HL-60/S4 (cell line): ENCODE results near the gene ZNF670.
"Not testable (repeated sequence)": the region's sequence is repeated elsewhere in the genome, so short reads cannot be mapped to it uniquely, and the experiment has no call there.

Experiments used
- in situ Hi-C: fragments of 300-500 bp; cut with MboI; formaldehyde crosslinking; loops from 2 replicates; pipeline ENCODE4 v1.14.3; 2022; ENCODE audit warnings: low sequenced_read_pairs

ZNF670 gene

DNA sequence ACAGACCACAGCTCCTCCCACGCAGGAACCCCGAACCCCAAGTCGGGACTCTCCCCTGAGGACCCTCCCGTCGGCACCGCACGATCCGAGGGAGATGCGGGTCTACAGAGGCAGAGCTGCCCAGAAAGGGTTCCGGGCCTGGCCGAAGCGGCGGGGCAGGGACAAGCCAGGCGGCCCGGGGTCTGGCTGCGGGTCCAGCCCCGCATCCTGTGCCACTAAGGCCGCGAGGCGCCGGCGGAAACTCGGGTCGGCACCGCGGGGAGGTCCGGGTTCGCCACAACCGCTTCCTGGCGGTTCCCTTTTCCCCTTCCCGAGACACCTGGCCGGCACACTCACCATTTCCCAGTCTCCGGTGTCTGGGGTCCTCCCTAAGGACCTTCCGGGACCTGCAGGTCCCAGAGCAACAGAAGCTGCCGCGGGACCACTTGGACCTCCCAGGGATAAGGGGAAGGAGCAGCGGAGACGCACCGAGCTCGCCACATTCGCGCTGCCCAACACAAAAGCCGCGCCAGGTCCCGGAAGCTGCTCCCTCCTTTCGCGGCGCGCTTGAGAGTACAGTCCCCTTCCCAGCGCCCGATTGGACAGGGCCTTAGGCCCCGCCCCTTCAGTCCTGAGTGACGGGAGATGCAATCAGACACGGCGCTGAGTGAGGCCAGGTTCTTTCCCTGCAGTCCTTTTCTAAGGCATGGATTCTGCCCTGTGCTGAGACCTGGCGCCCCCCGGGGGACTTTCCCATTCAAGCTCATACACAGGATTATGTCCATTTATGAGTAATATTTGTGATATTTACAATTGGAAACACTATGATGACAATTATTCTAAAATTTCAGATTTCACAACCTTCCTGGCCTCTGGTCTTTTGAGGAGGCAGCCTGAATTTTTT is at the start of gene ZNF670:
Gene ZNF670, minus strand, starts transcription at position 554 of the 883 bp plus-strand sequence. Its CDS starts 215 bp downstream, at position 339.
- in situ Hi-C loops = no loop called here

DNA sequence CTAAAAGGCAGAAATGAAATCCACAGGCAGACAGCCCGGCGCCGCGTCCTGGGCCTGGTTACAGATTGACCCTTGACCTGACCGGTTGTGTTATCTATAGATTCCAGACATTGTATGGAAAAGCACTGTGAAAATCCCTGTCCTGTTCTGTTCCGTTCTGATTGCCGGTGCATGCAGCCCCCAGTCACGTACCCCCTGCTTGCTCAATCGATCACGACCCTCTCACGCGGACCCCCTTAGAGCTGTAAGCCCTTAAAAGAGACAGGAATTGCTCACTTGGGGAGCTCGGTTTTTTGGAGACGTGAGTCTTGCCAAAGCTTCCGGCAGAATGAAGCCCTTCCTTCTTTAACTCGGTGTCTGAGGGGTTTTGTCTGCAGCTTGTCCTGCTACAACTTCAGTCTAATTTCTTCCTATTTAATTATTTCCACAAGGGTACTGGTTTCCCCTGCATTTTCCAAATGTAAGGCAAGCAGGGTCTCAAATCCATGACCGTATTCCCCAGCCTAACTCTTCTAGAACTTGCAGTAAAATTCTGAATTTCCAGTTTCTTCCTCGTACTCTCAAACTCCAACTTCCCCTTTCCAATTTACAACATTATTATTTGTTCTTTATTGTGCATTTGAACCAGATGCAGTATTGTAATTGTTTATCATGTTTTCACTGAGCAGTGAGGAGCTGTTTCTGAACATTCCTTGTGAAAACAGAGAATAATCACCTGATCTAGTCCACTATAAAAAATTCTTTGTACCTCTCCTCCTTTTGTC is 49.1 kb upstream of the ZNF670 start:
- in situ Hi-C loops = not testable (repeated sequence)

DNA sequence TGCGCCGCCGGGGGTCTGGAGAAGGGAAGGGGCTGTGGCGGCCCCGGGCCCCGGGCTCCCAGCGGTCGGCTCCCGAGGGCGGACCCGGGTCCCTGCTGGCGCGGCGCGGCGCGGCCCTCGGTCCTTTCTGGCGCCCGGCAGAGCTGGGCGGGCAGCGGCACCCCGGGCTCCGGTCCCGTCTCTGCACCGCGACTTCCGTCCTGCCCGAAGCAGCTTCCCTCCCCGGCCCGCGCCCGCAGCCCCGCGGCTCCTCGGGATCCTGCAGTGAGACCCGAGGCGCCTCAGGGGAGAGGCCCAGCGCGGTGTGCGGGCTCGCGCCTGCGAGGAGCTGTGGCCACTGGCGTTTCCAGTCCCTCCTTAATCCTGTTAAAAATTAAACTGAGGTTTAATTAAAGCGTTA is 48.0 kb upstream of the ZNF670 start:
- in situ Hi-C loops = not testable (repeated sequence)

DNA sequence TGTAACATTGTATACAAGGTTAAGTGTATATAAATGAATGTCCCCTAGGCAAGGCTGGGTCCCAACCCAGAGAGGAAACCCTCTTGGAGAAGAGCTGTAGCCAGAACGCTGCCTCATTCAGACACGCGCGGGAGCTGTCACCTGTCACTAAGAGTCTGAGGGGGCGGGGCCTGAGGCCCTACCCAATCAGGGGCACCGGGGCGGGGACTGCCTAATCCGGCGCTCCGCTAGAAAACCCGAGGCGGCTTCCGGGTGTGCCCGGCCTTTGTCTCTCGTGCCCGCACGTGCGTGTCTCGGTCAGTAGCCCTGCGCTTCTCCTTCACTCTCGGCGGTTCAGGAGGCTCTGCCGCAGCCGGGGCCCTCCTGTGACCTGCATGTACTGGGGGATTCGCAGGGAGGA is 47.6 kb upstream of the ZNF670 start:
- in situ Hi-C loops = not testable (repeated sequence)

DNA sequence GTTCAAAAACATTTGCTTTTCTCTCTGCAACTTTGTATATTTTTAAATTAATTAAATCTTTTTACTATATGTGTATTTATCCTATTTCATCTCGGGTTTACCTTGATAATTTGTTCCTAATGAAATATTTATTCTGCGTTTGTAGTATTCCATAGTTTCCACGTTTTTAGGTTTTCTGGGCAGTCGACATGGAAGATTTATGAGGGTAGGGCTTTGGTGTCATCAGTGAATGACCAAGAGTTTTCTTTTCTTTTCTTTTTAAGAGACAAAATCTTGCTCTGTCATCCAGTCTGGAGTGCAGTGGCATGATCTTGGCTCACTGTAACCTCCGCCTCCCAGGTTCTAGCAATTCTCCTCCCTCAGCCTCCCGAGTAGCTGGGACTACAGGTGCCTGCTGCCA is 42.8 kb upstream of the ZNF670 start:
- in situ Hi-C loops = no loop called here

DNA sequence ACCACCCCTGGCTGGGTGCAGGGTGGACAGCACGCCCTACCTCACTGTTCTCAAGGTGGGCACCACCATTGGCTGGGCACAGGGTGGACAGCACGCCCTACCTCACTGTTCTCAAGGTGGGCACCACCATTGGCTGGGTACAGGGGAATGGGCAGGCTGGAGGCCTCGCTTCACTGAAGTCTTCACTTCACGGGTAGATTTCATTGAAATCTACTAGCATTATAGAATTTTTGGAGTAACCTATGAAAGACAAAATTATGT is 41.7 kb upstream of the ZNF670 start:
- in situ Hi-C loops = not testable (repeated sequence)

DNA sequence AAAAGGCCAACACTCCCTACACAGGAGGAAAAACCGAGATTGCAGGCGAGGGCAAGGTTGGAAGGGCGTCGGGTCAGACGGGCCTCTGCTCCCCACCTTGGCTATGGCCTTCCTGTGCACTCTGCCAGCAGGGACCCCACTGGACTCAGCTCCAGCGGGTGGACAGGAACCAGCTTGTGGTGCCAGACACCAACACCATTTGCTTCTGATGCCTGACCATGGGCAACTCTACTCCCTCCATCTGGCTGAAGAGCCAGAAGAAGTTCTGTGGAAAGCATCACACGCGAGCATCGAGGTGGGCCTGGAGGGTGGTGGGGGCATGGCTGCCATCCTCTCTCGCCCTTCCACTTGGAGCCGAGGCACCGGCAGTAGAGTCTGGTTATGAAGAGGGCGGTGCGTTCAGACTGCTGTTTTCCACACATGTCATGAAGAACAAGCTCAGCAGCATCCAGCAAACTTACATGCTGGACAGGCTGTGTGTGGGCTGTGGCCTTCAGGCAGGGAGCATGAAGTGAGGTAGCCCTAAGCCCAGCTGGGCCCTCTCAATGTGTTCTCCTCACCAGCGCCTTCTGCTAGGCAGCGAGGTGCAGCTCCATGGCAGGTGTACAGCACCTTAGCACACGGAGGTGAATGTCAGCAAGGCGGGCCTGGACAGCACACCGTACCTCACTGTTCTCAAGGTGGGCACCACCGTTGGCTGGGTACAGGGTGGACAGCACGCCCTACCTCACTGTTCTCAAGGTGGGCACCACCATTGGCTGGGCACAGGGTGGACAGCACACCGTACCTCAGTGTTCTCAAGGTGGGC is 41.2 kb upstream of the ZNF670 start:
- in situ Hi-C loops = no loop called here

DNA sequence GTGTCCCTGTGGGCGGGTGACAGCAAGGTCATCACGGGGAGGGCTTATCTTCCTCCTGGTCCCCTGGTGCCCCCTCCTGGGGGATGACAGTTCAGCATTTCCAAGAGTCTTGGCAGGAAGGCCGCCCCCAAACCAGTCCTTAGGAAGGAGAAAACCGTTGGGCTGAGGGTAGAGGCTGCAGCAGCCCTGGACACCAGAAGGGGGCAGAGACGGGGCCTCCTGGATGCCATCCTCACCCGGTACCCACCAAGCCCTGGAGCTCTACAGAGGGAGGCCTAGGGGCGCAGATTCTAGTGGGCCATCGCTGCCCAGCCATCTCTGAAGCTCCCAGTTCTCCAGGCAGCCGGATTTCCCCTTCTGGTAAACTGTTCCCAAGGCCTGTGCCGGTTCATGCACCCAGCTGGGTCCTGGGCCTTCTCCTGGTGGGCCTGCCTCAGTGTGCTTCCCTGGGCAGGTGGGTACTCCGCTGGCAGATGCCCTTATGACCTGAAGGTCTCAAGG is 40.4 kb upstream of the ZNF670 start:
- in situ Hi-C loops = no loop called here

DNA sequence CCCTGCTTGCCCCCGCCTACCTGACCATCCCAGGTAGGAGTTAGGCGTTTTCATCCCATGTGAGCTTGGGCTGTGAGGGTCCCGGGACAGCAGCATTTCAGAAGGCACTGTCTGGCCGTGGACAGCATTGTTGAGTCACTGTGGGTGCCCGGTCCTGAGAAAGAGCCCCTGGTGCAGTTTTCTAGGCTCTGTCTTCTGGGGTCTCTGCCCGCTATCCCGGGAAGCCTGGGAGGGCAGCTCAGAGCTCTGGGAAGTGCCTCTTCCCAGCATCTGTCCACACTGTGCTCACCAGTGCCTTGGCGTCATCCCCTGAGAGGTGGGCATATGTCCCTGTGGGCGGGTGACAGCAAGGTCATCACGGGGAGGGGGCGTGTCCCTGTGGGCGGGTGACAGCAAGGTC is 36.9 kb upstream of the ZNF670 start:
- in situ Hi-C loops = no loop called here

DNA sequence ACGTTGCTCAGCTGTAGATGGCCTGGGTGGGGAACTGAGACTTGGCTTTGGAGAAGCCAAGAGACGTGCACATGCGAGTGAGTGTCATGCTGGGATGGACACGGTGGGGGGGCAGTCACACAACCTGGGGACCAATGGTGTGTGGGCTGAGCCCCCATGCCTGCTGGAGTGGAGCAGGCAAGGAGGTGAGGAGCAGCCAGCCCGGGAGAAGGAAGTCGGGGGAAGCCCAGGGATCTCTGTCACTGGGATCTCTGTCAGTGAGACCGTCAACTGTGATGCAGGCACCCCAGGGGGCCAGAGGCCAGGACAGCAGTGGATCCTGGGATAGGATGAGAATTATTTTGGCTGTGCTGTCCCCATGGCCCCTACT is 36.5 kb upstream of the ZNF670 start:
- in situ Hi-C loops = no loop called here

DNA sequence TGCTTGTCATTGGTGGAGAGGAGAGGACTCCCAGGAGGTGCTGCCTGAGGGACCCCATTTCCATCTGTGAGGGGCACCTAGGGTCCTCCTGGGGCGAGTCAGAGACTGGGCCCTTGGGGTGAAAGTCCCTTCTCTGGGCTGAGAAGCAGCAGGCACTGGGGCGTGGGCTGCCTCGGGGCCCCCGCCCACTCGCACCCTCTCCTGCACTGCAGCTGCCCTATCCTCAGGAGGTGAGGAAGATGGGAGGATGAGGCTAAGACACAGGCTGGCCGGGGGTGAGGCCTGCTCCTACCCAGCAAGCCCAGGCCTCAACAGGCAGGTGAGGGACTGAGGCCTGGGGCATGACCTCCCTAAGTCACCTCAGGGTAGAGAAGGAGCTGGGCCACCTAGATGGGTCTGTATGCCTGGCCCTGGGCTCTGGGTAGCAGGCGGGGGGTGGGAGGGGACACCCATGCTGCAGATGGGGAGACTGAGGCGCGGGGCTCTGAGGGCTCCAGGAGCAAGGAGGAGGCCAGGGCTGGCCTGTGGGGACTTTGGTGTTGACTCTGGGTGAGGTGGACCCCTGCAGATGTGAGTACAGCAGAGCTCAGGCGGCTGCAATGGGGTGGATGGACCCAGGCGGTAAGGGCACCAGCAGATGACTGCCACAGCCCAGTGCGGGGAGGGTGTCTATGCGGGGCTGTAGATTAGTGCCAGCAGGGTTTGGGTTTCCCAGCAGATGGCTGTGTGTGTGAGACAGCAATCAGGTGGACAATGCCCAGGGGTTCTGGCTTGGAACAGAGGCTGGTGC is 35.9 kb upstream of the ZNF670 start:
- in situ Hi-C loops = no loop called here

DNA sequence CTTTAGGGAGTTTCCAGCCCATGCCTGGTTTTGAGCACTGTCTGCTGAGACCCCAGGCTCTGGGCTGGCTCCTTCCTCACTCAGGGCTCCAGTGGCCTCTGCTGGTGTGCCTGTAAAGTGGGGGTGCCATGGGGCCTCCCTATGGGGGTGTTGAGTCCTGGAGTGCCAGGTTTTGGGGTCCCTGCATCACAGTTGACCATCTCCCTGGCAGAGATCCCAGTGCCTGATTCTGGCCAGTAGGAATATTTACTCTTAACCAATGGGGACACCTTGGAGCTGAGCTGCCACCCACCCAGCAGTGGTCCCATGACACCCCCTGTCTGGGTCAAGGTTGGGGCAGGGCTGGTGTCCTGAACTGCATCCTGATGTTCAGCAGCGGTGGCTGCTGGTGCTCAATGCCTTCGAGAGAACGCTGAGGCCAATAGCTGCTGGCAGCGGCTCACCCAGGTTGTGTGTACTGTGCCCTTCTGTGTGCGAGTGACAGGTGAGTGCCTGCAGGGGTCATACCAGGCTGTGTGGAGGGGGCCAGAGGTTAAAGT is 35.2 kb upstream of the ZNF670 start:
- in situ Hi-C loops = no loop called here

DNA sequence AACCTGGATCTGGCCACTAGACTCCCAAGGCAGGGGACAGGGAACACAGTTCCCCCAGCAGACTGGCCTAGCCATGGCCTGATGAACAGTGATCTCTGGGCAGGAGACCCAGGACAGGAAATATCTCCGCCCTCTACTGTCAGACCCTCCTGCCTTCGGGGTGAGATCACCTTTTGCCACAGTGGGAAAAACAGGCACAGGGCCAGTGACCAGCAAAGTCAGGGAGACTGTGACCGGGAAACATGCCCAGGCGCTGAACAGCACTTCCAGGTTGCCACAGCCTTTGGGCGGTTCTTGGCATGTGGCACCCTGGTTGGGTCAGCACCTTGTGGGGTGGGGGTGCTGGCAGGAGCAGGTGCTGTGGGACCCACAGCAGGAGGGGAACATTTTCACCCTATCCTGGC is 34.5 kb upstream of the ZNF670 start:
- in situ Hi-C loops = no loop called here

DNA sequence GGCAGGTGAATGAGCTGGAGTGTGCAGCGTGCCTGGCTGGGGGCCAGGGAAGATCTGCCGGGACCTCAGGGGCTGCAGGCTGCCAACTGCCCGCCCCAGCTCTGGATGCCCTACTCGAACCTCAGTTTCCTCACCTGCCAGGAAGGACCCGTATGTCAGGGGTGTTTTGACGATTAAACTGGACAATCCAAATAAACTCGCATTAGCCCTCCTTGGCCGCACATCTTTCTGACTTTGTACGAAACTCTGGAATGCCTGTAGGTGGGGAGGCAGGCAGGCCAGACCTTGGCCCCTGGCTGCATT is 33.8 kb upstream of the ZNF670 start:
- in situ Hi-C loops = no loop called here

DNA sequence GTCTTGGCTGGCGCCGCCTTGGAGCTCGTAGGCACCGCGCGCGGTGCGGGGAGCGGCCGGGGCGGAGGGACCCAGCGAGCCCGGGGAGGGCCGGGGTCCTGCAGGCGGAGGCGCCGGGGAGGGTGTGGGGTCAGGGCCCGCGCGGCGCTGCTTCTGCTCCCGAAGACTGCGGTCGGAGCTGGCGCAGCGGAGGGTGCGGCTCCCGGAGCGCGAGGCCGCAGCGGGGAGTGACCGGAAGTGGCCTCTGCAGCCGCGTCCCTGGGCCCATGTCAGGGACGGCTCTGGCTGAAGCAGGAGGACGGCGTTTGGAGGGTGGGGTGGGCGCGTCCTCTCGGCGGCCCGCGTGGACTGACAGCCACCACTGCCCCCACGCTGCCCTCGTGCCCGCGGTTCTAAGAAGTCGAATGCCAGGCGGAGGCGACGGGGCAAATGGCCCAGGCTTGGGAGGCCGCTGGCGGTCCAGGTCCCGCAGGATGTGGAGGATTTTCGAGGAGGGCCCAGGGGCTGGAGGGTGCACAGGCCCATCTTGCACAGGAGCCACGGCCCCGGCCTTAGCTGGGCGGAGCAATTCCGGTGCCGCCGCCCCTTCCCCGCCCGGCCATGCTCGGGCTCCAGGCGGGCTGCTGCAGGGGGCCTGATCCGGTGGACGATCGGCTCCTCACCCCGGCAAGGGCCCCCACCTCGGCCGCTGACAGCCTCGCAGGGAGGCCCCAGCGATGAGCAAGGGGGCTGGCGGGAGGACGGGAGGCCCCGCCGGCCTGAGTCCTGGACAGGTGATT is 33.3 kb upstream of the ZNF670 start:
- in situ Hi-C loops = no loop called here

DNA sequence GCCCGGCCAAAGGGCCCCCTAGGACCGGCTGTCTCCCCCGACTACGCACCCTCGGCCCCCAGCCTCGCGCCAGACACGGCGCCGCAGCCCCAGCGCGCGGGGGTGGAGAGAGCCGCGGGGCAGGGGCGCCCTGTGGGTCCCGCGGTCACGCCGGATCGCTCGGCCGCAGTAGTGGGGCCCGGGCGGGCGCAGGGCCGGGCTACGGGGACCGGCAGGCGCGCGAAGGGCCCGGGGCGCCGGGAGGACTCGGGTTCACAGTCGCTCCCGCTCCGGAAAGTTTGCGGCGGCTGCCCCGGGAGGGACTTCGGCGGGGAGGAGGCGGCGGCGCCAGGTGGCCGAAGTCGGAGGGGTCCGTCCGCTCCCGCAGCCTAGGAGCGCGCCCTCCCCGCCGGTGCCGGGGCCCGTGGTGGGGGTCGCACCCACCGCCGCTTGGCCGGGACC is 32.7 kb upstream of the ZNF670 start:
- in situ Hi-C loops = no loop called here

DNA sequence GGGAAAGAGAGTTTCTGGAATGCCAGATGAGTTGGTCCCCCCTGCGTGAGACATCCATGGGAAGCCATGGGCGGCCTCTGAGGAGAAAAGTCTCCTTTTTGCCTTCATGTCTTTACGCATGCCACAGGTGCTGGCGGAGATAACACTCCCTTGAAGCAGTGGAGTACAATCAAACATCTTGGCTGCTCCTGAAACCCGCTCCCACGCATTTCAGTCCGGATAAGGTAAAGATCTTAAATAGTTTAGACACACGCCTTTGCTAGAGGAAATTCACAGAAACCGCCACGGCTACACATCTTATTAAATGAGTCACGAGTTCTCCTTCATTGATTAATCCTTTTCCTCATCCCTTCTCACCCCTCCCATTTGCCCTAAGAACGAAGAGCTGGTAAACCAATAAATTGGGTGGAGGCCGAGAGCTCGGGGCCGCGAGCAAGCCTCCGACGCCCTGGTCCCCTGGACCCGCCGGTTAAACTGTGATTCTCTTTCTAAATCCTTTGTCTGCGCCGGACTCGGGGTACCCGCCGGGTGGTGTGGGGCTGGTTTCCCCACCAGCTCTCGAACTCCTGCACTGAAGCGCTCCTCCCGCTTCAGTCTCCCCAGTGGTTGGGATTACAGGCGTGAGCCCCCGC is 32.1 kb upstream of the ZNF670 start:
- in situ Hi-C loops = no loop called here

DNA sequence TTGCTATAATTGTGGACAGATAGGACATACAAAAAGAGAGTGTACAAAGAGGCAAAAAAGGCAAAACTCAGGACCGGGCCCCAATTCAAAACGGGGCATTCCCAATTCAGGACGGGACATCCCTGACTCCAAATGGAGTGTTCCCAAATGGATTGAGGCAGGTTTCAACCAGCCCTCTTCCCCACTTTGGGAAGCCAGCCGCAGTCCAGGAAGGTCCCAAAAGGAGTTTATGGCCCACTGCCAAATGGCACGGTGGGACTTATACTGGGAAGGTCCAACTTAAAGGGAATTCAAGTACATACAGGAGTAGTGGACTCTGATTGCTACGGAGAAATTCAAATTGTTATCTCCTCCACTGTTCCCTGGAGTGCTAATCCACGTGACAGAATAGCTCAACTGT is 29.1 kb upstream of the ZNF670 start:
- in situ Hi-C loops = no loop called here

DNA sequence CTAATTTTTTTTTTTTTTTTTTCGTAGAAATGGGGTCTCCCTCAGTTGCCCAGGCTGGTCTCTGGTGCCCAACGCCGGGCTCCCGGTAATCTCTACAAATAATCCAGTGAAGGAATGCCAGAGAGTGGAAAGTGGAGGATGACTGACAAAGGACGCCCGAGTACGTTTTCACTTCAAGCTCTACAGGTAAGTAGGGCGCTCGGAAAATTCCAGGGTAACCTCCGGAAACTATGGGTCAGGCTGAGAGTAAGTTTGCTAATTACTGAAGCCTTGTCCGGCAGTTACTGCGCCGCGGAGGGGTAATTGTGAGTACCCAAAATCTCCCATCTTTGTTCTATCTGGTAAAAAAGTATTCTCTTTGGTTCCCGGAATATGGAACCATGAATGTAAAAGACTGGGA is 27.4 kb upstream of the ZNF670 start:
- in situ Hi-C loops = no loop called here
